Measurements from ENCODE around the gene COL18A1.
"Not testable (repeated sequence)": the region's sequence is repeated elsewhere in the genome, so short reads cannot be mapped to it uniquely, and the experiment has no call there.

Gene COL18A1

GRCh38 chr21:45501081-45502005, 96.4 kb downstream of the COL18A1 start:
- DNase-seq, H3K27me3 Mint-ChIP-seq, H3K9me3 Mint-ChIP-seq, H3K36me3 Mint-ChIP-seq, H3K4me1 Mint-ChIP-seq, H3K4me3 Mint-ChIP-seq, H3K27ac Mint-ChIP-seq: not testable (repeated sequence)
- ATAC-seq (replicated peaks): peak in 1 of 2 donors; percentile 36

DNA sequence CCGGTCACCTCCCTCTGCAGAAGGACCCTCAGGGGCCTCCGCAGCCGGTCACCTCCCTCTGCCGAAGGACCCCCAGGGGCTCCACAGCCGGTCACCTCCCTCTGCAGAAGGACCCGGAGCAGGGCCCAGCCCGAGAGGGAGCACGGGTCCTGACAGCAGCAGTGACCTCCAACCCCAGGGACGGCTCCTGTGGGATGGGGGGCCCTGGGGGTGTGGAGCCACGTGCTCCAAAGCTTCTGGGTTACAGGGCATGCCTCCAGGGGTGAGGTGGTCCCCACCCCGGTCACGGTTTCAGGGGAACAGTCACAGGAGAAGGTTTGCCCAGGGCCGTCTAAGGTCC, 97.0 kb downstream of the COL18A1 start:
- ATAC-seq (replicated peaks): no peak
- Mint-ChIP-seq H3K36me3 (no peaks in the 10 kb centered on the region), H3K27ac (no peak overlapping the region), H3K9me3 (peaks cover 0 to 2% of the 10 kb centered on the region in 2 donors), H3K4me3 (no peak overlapping the region), H3K4me1 (peaks cover 0 to 5% of the 10 kb centered on the region in 2 donors), H3K27me3 (peaks cover 4 to 7% of the 10 kb centered on the region in 2 donors)
- no peak for DNase-seq

GRCh38 chr21:45502600-45502999, 97.6 kb downstream of the COL18A1 start:
- DNase-seq (no peak), ATAC-seq (replicated peaks) (peak in 1 of 2 donors; percentile 35)
- H3K36me3 Mint-ChIP-seq: no peaks in the 10 kb centered on the region
- peaks cover 0 to 5% of the 10 kb centered on the region in 2 donors for H3K4me1 Mint-ChIP-seq
- peaks cover 0 to 2% of the 10 kb centered on the region in 2 donors for H3K9me3 Mint-ChIP-seq
- peaks cover 0 to 7% of the 10 kb centered on the region in 2 donors for H3K27me3 Mint-ChIP-seq
- H3K4me3 Mint-ChIP-seq: no peak overlapping the region
- no peak overlapping the region for H3K27ac Mint-ChIP-seq

- H3K4me1 Mint-ChIP-seq; H3K4me3 Mint-ChIP-seq; H3K36me3 Mint-ChIP-seq; H3K9me3 Mint-ChIP-seq; ATAC-seq (replicated peaks); H3K27ac Mint-ChIP-seq; DNase-seq; H3K27me3 Mint-ChIP-seq: not testable (repeated sequence)
Measured at GRCh38 chr21:45503226-45503625, 98.3 kb downstream of the COL18A1 start.

- Mint-ChIP-seq H3K36me3 (no peaks in the 10 kb centered on the region), H3K4me1 (peaks cover 0 to 8% of the 10 kb centered on the region in 2 donors), H3K27me3 (peaks cover 0 to 7% of the 10 kb centered on the region in 2 donors), H3K9me3 (peaks cover 0 to 2% of the 10 kb centered on the region in 2 donors), H3K4me3 (no peak overlapping the region), H3K27ac (no peak overlapping the region)
- DNase-seq (no peak), ATAC-seq (replicated peaks) (no peak)
Measured at GRCh38 chr21:45504021-45504515, 99.1 kb downstream of the COL18A1 start.

DNA sequence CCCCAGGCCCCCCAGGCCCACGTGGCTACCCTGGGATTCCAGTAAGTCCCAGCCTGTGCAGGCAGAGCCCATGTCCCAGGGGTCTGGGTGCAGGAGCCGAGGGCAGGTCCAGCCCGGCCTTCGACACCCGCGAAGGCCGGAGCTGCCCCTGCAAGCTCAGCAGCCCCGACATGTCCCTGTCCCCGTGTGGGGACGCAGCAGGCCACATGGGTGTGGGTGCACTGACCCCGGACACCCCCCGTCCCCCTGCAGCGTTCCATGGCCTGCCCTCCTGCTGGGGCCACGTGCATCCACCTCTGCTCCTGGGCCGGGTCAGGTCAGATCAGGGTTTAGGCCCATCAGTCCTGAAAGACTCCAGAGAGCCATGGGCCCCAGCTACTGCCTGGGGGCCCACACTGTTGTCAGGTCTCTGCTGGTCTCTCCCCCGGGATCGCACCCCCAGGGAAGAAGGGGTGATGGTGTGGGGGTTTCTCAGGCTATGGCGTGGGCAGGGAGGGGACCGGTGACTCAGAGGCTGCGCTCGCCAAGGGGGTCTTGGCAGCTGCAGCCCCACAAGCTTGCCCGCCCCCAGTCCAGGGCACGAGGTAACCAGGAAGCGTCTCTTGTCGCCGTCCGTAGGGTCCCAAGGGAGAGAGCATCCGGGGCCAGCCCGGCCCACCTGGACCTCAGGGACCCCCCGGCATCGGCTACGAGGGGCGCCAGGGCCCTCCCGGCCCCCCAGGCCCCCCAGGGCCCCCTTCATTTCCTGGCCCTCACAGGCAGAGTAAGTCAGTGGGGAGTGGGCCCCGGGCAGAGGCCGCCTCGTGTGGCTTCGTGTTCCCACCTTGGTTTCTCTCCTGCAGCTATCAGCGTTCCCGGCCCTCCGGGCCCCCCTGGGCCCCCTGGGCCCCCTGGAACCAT, 99.8 kb downstream of the COL18A1 start:
- H3K36me3 Mint-ChIP-seq: no peaks in the 10 kb centered on the region
- peaks cover 0 to 3% of the 10 kb centered on the region in 2 donors for H3K27me3 Mint-ChIP-seq
- no peak for DNase-seq
- H3K4me3 Mint-ChIP-seq: no peak overlapping the region
- peaks cover 0 to 5% of the 10 kb centered on the region in 2 donors for H3K4me1 Mint-ChIP-seq
- peak in 1 of 2 donors; percentile 17 for ATAC-seq (replicated peaks)
- H3K27ac Mint-ChIP-seq: no peak overlapping the region
- peaks cover 0 to 2% of the 10 kb centered on the region in 2 donors for H3K9me3 Mint-ChIP-seq

- no peaks in the 10 kb centered on the region for H3K36me3 Mint-ChIP-seq
- H3K4me3 Mint-ChIP-seq: no peak overlapping the region
- H3K4me1 Mint-ChIP-seq: peaks cover 0 to 3% of the 10 kb centered on the region in 2 donors
- no peak overlapping the region for H3K27ac Mint-ChIP-seq
- ATAC-seq (replicated peaks): no peak
- DNase-seq: no peak
- no peaks in the 10 kb centered on the region for H3K9me3 Mint-ChIP-seq
- H3K27me3 Mint-ChIP-seq: no peaks in the 10 kb centered on the region
Measured at GRCh38 chr21:45505416-45506021, 100.6 kb downstream of the COL18A1 start.

- DNase-seq: no peak
Measured at GRCh38 chr21:45506241-45506817, 101.4 kb downstream of the COL18A1 start.

DNA sequence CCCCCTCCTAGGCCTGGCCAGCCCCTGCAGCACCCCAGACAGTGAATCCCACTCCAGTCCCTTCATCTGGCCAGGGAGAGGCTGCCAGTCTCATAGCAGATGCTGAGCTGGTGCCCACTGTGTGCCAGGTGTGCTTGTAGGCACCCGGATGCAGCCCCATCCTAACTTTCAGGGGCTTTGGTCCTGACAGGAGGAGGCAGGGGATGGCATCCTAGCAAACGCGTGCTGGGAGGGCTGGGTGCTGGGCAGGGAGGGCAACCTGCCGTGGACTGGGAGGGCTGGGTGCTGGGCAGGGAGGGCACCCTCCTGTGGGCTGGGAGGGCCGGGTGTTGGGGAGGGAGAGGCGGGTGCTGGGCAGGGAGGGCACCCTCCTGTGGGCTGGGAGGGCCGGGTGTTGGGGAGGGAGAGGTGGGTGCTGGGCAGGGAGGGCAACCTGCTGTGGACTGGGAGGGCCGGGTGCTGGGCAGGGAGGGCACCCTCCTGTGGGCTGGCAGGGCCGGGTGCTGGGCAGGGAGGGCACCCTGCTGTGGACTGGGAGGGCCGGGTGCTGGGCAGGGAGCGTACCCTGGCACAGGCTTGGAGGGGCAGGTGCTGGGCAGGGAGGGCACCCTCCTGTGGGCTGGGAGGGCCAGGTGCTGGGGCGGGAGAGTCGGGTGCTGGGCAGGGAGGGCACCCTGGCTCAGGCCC, 102.0 kb downstream of the COL18A1 start:
- H3K4me1 Mint-ChIP-seq: peaks cover 0 to 3% of the 10 kb centered on the region in 2 donors

More at GRCh38 chr21:45506241-45506817, 101.4 kb downstream of the COL18A1 start:
- Mint-ChIP-seq H3K4me1 (peaks cover 0 to 3% of the 10 kb centered on the region in 2 donors), H3K4me3 (no peak overlapping the region), H3K9me3 (no peaks in the 10 kb centered on the region), H3K36me3 (no peaks in the 10 kb centered on the region), H3K27ac (no peak overlapping the region), H3K27me3 (no peaks in the 10 kb centered on the region)
- ATAC-seq (replicated peaks): no peak

GRCh38 chr21:45507523-45507875, 102.5 kb downstream of the COL18A1 start:
- Mint-ChIP-seq H3K9me3 (no peaks in the 10 kb centered on the region), H3K27me3 (no peaks in the 10 kb centered on the region), H3K4me1 (peaks cover 0 to 3% of the 10 kb centered on the region in 2 donors), H3K4me3 (no peak overlapping the region), H3K27ac (no peak overlapping the region), H3K36me3 (peaks cover 0 to under 1% of the 10 kb centered on the region in 2 donors)
- DNase-seq (no peak), ATAC-seq (replicated peaks) (no peak)

More for the DNA sequence above, 102.0 kb downstream of the COL18A1 start:
- DNase-seq: no peak
- no peaks in the 10 kb centered on the region for H3K9me3 Mint-ChIP-seq
- no peak overlapping the region for H3K27ac Mint-ChIP-seq
- no peaks in the 10 kb centered on the region for H3K36me3 Mint-ChIP-seq
- no peaks in the 10 kb centered on the region for H3K27me3 Mint-ChIP-seq
- no peak for ATAC-seq (replicated peaks)
- no peak overlapping the region for H3K4me3 Mint-ChIP-seq

DNA sequence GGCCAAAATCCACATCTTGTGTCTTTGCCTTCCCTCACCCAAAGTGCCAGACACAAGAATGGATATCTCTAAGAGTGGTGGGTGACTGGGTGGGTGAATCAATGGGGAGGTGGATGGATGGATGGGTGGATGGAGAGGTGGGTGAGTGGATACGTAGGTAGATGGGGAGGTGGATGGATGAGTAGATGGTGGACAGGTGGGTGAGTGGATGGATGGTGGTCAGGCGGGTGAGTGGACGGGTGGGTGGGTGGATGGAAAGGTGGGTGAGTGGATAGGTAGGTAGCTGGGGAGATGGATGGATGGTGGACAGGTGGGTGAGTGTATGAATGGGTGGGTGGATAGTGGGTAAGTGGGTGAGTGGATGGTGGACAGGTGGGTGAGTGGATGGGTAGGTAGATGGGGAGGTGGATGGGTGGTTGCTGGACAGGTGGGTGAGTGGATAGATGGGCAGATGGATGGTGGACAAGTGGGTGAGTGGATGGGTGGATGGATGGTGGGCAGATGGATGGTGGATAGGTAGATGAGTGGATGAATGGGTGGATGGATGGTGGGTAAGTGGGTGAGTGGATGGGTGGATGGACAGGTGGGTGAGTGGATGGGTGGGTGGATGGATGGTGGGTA, 103.0 kb downstream of the COL18A1 start:
- Mint-ChIP-seq H3K27ac (peak overlapping the region; percentile 27), H3K27me3 (no peaks in the 10 kb centered on the region), H3K36me3 (peaks cover 0 to 4% of the 10 kb centered on the region in 2 donors), H3K9me3 (no peaks in the 10 kb centered on the region), H3K4me1 (peaks cover 0 to 3% of the 10 kb centered on the region in 2 donors), H3K4me3 (peak overlapping the region in 1 of 2 donors; percentile 26)
- ATAC-seq (replicated peaks) (no peak), DNase-seq (no peak)

- H3K9me3 Mint-ChIP-seq: no peaks in the 10 kb centered on the region
- H3K4me3 Mint-ChIP-seq: peak overlapping the region in 1 of 2 donors; percentile 11
- peaks cover 0 to 3% of the 10 kb centered on the region in 2 donors for H3K4me1 Mint-ChIP-seq
- no peak for DNase-seq
- peak overlapping the region; percentile 84 for H3K27ac Mint-ChIP-seq
- H3K27me3 Mint-ChIP-seq: no peaks in the 10 kb centered on the region
- H3K36me3 Mint-ChIP-seq: peaks cover 2 to 7% of the 10 kb centered on the region in 2 donors
- no peak for ATAC-seq (replicated peaks)
Measured at GRCh38 chr21:45508607-45509565, 103.9 kb downstream of the COL18A1 start.

Measured in stimulated activated naive B cell treated with anti-CD40 and anti-IgM and Interleukin-4, amounts not matched to agents 10 μg/mL and 1 μg/mL and 100 μg/mL, for 72 hours (primary cell).